A549 treated with dexamethasone at 1 μM for 4 hours (cell line): ENCODE data around the gene FLAD1. TPM values are rescaled to one million over a fixed set of nuclear protein-coding genes. Genes with fewer than 3 reads are reported as not detected.

ENCODE experiments used
- total RNA-seq: library from RNA; stranded (reverse); fragments of 200-300 nt; extraction: Qiagen RNA extraction; gene quantifications from 5 replicates; pipeline ENCODE4 v1.2.3, GENCODE V29; 2022

Gene FLAD1
- 39.1 to 45.0 TPM (median 43.1 TPM) in 5 replicates for total RNA-seq

GRCh38 chr1:154982897-154983648, at the start of gene FLAD1:
FLAD1 (plus strand) TSS chr1:154983344; CDS start chr1:154983695, 351 bp downstream.

DNA sequence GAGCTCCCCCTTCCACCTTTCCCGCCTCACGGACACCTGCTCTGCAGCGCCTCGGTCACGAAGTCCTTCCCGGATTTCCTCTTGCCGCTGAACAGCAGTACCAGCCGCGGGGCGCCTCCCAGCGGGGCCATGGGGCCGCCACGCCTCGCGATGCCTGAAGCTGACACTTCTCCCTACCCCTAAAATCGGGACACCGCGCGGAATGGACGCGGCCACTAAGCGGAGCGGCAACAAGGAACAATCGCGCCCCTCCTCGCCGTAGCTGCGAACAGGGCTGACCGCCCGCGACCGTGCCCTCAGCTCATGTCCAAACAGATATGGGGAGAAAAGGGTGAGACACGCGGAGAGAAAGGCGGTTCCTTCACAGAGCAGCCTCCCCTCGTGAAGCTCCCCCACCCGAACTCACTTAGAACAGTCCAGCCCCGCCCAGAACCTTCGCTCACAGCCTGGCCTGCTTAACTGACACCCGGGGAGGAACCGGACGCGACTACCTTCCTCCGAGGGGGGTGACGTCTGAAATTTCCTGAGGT, 46.5 kb upstream of the FLAD1 start, which contains the start of gene PMVK:
TSS of gene PMVK (minus strand) at position 165 of the 530 bp plus-strand sequence. CDS start at position 131, 34 bp downstream.

DNA sequence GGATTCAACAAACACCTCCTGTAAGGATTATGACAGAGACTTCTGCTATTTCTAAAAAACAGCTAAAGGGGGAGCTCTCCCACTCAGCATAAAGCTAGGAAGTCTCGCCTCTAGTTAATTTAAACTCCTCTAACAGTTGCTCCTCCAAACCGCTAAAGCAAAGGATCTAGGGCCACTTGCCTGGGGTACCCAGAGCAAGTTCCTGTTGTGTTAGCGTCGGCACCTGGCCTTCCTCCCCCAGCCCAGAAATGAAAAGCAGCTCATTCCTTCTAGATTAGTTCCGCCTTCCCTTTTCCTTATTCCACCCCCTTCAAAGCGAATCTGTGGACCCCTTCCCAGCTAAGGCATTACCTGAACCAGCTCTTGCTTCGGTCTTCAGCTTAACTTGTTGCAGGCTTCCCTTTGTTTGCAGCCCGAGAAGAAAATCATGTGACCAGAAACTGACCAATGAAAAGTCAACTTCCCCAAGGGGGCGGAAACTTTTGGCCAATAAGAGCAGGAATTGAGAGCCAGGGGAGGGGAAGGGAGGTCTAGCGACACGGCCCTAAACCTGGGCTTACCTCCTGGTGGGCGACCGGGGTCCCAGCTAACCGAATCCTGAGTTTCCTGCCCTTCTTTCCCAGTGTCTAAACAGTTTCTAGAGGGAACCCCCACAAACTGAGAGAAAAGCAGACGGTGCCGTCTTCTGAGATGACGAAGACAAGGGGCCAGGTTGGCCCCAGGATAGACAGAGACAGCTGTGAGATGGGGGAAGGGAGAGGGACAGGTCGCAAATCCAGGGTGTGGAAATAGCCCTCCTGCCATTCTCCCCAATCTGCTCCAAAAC, 27.2 kb upstream of the FLAD1 start, which contains the start of gene PBXIP1:
TSS of gene PBXIP1 (minus strand) at position 382 of the 826 bp plus-strand sequence. CDS start 2,378 bp downstream, outside the sequence.

DNA sequence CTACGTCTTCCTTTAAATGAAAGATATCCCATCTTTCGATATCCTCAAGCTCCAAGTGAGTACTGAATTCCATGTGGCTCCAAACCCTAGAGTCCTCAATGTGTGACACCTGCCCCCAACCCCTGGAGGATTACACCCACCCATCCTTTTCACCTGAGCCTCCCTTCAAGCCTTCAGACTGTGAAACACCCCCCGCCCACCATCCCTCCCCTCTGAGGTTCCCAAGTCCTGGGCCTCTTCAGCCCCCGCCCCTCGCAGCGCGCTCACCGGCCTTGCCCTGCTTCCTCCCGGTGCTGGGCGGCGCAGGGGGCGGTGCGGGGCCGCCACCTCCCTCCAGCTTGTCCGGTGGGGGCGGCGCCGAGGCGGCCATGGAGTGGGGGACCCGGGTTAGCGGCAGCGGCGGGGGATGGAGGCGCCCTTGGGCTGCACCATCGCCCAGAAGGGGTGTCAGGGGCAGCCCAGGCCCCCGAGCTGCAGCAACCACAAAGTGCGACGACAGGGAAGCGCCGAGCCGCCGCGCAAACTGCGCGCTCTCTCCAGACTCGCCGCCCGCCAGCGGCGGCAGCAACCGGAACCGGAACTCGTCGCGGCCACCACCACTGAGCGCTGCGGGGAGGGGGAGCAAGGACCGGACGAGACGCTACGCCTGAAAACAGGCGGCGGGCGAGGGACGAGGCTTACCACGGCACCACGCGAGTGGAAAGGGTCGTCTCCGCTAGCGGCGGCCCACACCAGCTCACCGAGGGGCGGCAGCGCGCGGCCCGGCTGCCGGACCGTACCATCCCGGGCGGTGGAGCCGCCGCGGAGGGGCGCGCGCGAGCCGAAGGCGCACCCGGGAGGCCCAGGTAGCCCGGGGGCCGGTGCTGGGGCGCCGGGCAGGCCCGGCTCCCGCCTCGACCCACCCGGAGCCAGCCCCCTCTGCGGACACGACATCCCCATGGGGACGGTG, 21.7 kb upstream of the FLAD1 start, which contains the start of gene PYGO2:
TSS of gene PYGO2 (minus strand) at position 576 of the 949 bp plus-strand sequence. CDS start at position 370, 206 bp downstream.

GRCh38 chr1:154970631-154971340, 12.4 kb upstream of the FLAD1 start, which contains the start of gene SHC1:
SHC1 (minus strand) TSS chr1:154970747; CDS start chr1:154970526, 221 bp downstream.

DNA sequence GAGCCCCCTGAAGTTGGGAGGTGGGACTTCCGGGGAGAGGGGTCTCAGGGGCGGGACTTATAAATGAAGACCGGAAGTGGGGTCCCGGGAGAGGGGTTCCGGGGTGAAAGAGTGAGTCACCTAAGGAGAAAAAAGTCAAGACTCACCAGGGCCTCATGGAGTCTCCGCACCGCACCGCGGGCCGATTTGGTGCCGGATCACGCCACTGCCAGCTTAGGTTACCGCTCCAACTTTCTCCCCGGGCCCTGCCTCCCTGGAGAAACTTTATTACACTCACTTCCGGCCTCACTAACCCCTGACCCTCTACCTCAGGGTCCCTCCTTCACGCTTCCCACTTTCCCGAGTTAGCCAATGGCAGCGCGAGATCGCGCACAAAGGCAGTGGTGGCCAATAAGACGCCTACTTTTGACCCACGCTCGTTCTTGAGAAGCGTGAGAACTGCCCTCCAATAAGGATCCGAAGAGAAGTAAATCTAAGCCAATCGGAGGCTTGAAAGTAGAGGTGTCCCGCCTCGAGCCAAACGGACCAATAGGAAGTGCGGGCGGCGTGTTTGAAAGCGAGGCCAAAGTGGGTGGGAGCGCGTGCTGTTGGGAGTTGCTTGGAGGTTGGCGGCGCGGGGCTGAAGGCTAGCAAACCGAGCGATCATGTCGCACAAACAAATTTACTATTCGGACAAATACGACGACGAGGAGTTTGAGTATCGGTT, 8.9 kb upstream of the FLAD1 start, which contains the start of gene CKS1B:
TSS of gene CKS1B (plus strand) at position 580 of the 706 bp plus-strand sequence. CDS start at position 645, 65 bp downstream.

GRCh38 chr1:154993572-154994268, 10.6 kb downstream of the FLAD1 start, which contains the start of gene LENEP:
LENEP (plus strand) TSS chr1:154993586; CDS start chr1:154993608, 22 bp downstream.

DNA sequence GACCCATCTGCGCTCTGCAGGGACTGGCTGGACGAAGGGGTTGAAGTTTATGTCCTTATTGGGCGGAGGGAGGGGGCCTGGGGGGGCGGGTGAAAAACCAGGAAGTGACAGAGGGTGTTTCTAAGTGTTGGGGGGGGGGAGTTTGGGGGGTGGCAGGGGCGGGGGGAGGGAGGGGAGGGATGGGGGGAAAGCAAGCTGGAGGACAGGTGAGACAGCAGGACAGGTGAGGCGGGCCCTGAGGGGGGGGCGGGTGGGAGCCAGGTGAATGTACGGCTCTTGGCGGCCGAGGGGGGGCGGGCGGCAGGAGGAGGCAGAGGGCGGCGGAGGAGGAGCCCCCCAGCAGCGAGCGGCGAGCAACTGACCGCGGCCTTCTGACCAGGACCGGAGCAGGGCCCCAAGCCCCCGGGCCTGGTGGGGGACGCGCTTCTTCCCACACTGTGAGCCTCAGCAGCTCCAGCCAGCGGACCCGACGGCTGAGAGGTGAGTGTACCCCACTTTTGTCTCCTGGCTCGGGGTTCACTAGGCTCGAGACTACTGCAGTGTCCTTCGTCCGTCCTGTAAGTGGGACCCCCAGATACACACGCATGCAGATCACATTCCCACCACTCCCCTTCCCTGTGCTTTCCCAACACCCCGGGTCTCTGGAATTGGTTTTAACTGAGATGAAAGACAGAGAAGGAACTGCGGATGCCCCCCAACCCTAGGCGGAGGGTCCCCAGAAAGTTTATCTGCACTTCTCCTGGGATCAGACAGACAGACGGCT, 19.5 kb downstream of the FLAD1 start, which contains the start of gene ZBTB7B:
TSS of gene ZBTB7B (plus strand) at position 339 of the 763 bp plus-strand sequence. CDS start 11,859 bp downstream, outside the sequence.

DNA sequence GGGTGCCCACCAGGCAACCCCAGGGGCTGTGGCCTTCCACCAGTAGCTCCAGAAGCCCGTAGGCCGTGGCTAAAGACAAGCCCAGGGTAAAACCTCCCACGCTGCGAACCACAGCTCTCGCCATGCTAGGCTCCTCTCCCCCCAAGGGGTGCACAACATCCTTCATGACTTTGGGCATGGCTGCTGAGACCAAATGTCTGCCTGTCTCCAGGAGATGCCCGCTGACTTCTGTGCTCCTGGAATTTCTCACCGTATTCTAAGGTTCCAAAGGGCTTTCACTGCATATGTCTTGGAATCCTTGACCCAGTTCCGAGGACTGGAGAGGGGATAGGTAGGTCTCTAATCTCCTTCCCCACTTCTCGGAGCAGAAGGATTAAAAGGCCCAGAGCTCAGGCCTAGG, 50.4 kb downstream of the FLAD1 start, which contains the start of the genes DCST1 and DCST2:
TSS of gene DCST1 (plus strand) at position 301 of the 400 bp plus-strand sequence. CDS start 213 bp downstream, outside the sequence.
TSS of gene DCST2 (minus strand) at position 258 of the 400 bp plus-strand sequence. CDS start at position 178, 80 bp downstream.

Other genes starting within 250 kb of the FLAD1 start
- 0.02 to 0.11 TPM (median 0.05 TPM) in 5 replicates for gene KCNN3, start 113.1 kb upstream of the FLAD1 start, total RNA-seq
- gene PMVK, start 46.6 kb upstream of the FLAD1 start, total RNA-seq, result 41.4 to 44.4 TPM (median 42.1 TPM) in 5 replicates
- gene PBXIP1, start 27.2 kb upstream of the FLAD1 start, total RNA-seq, result 11.9 to 16.0 TPM (median 14.4 TPM) in 5 replicates
- 19.4 to 23.1 TPM (median 22.1 TPM) in 5 replicates for gene PYGO2, start 21.6 kb upstream of the FLAD1 start, total RNA-seq
- gene SHC1, start 12.6 kb upstream of the FLAD1 start, total RNA-seq, result 209 to 336 TPM (median 304 TPM) in 5 replicates
- gene CKS1B, start 8.7 kb upstream of the FLAD1 start, total RNA-seq, result 301 to 343 TPM (median 324 TPM) in 5 replicates
- gene LENEP, start 10.2 kb downstream of the FLAD1 start, total RNA-seq, result not detected in 5 replicates
- gene ZBTB7B, start 19.5 kb downstream of the FLAD1 start, total RNA-seq, result 38.8 to 58.2 TPM (median 53.7 TPM) in 5 replicates
- gene DCST2, start 50.4 kb downstream of the FLAD1 start, total RNA-seq, result 0.30 to 1.1 TPM (median 0.73 TPM) in 5 replicates
- 0.05 to 0.06 TPM (median 0.06 TPM) in 3 of 5 replicates, not detected in the others for gene DCST1, start 50.5 kb downstream of the FLAD1 start, total RNA-seq
- 68.8 to 122 TPM (median 111 TPM) in 5 replicates for gene ADAM15, start 68.0 kb downstream of the FLAD1 start, total RNA-seq
- 14.0 to 17.2 TPM (median 14.8 TPM) in 5 replicates for gene EFNA4, start 80.4 kb downstream of the FLAD1 start, total RNA-seq
- 12.6 to 15.3 TPM (median 13.8 TPM) in 5 replicates for gene EFNA3, start 95.5 kb downstream of the FLAD1 start, total RNA-seq
- 16.4 to 24.1 TPM (median 18.9 TPM) in 5 replicates for gene EFNA1, start 144.5 kb downstream of the FLAD1 start, total RNA-seq
- gene SLC50A1, start 152.5 kb downstream of the FLAD1 start, total RNA-seq, result 30.9 to 37.0 TPM (median 32.7 TPM) in 5 replicates
- gene DPM3, start 157.2 kb downstream of the FLAD1 start, total RNA-seq, result 63.4 to 82.2 TPM (median 77.7 TPM) in 5 replicates
- 221 to 270 TPM (median 241 TPM) in 5 replicates for gene KRTCAP2, start 190.0 kb downstream of the FLAD1 start, total RNA-seq
- gene TRIM46, start 190.5 kb downstream of the FLAD1 start, total RNA-seq, result 1.8 to 2.9 TPM (median 2.5 TPM) in 5 replicates
- gene THBS3, start 224.6 kb downstream of the FLAD1 start, total RNA-seq, result 5.1 to 10.0 TPM (median 7.6 TPM) in 5 replicates
- 64.1 to 69.8 TPM (median 65.5 TPM) in 5 replicates for gene MTX1, start 225.4 kb downstream of the FLAD1 start, total RNA-seq